Liver (tissue), 9 donors: ENCODE results near the gene SGK1. TPM values are rescaled to one million over a fixed set of nuclear protein-coding genes. Genes with fewer than 3 reads are reported as not detected.

ENCODE experiments used
- DNase-seq: peaks from one replicate; pipeline ENCODE4 v3.0.0-alpha.2; 2017; ENCODE audit warnings: low spot score
- H3K27ac ChIP-seq, 2 donors: one replicate each; pipeline ENCODE4 v1.7.0; 2013; ENCODE audit warnings: inconsistent platforms in 2 of 2, low read length in 2 of 2, control low read depth in 1 of 2, low read depth in 1 of 2, mild to moderate bottlenecking in 1 of 2
- H3K27me3 ChIP-seq, 4 donors: one replicate each; pipeline versions ENCODE4 v1.6.1 to v1.7.0; 2013; ENCODE audit warnings: low read length in 3 of 4, inconsistent platforms in 1 of 4, mild to moderate bottlenecking in 1 of 4, moderate library complexity in 1 of 4; ENCODE audit not compliant: control insufficient read depth in 4 of 4, insufficient read depth in 4 of 4
- H3K36me3 ChIP-seq, 4 donors: one replicate each; pipeline versions ENCODE4 v1.6.1 to v1.7.0; 2013; ENCODE audit warnings: low read length in 3 of 4, mild to moderate bottlenecking in 3 of 4, low read depth in 1 of 4, moderate library complexity in 1 of 4; ENCODE audit not compliant: control insufficient read depth in 4 of 4, insufficient read depth in 3 of 4
- H3K4me1 ChIP-seq, 4 donors: one replicate each; pipeline versions ENCODE4 v1.6.1 to v1.7.0; 2013; ENCODE audit warnings: low read length in 3 of 4, mild to moderate bottlenecking in 3 of 4, moderate library complexity in 1 of 4; ENCODE audit not compliant: control insufficient read depth in 4 of 4, insufficient read depth in 4 of 4
- H3K4me3 ChIP-seq, 3 donors: one replicate each; pipeline versions ENCODE4 v1.6.1 to v1.7.0; 2013; ENCODE audit warnings: low read length in 3 of 3, control low read depth in 1 of 3, low read depth in 1 of 3, mild to moderate bottlenecking in 1 of 3
- H3K9ac ChIP-seq, 2 donors: one replicate each; pipeline ENCODE4 v1.7.0; 2013; ENCODE audit warnings: low read length in 2 of 2, mild to moderate bottlenecking in 2 of 2, moderate library complexity in 2 of 2, control low read depth in 1 of 2, low read depth in 1 of 2
- H3K9me3 ChIP-seq, 4 donors: one replicate each; pipeline versions ENCODE4 v1.6.1 to v1.7.0; 2013; ENCODE audit warnings: low read length in 3 of 4; ENCODE audit not compliant: control insufficient read depth in 4 of 4
- EGR1 ChIP-seq, 2 donors: IDR thresholded peaks; 2 replicates each; pipeline ENCODE4 v1.6.1; 2016 to 2018; ENCODE audit warnings: antibody characterized with exemption in 2 of 2, low read depth in 2 of 2
- FOXA1 ChIP-seq: IDR thresholded peaks from 2 replicates; pipeline ENCODE4 v1.6.1; 2016; ENCODE audit warnings: antibody characterized with exemption
- FOXA2 ChIP-seq: IDR thresholded peaks from 2 replicates; pipeline ENCODE4 v1.6.1; 2016; ENCODE audit warnings: antibody characterized with exemption
- GABPA ChIP-seq, 2 donors: IDR thresholded peaks in 1 of 2; conservative IDR thresholded peaks in 1 of 2; 2 replicates each; pipeline ENCODE4 v1.6.1; 2016; ENCODE audit warnings: antibody characterized with exemption in 2 of 2, mild to moderate bottlenecking in 1 of 2, moderate library complexity in 1 of 2
- JUND ChIP-seq, 2 donors: IDR thresholded peaks; 2 replicates each; pipeline ENCODE4 v1.6.1; 2016; ENCODE audit warnings: antibody characterized with exemption in 2 of 2
- NR2F2 ChIP-seq: IDR thresholded peaks from 2 replicates; pipeline ENCODE4 v1.6.1; 2016; ENCODE audit warnings: antibody characterized with exemption
- RAD21 ChIP-seq, 2 donors: IDR thresholded peaks; 2 replicates each; pipeline ENCODE4 v1.6.1; 2016; ENCODE audit warnings: antibody characterized with exemption in 2 of 2, mild to moderate bottlenecking in 2 of 2
- REST ChIP-seq: IDR thresholded peaks from 2 replicates; pipeline ENCODE4 v1.6.1; 2016; ENCODE audit warnings: antibody characterized with exemption, mild to moderate bottlenecking
- RXRA ChIP-seq, 2 donors: IDR thresholded peaks; 2 replicates each; pipeline ENCODE4 v1.6.1; 2017 to 2018; ENCODE audit warnings: antibody characterized with exemption in 2 of 2, mild to moderate bottlenecking in 1 of 2
- SP1 ChIP-seq: IDR thresholded peaks from 2 replicates; pipeline ENCODE4 v1.6.1; 2018; ENCODE audit warnings: antibody characterized with exemption, mild to moderate bottlenecking
- WGBS: extraction: QIAGEN DNeasy Blood & Tissue Kit; methylation state at CpG from one replicate; pipeline ENCODE4 v1.1.7; 2013; 5-methylcytosine and 5-hydroxymethylcytosine counted together
- polyA plus RNA-seq, 2 donors: library from polyadenylated mRNA; stranded (reverse) in 1 of 2; unstranded in 1 of 2; fragments of 200-250 nt in 1 of 2; fragments of >200 nt in 1 of 2; fragmentation: Nextera tagmentation in 1 of 2; extraction: Ambion mirVana in 1 of 2; gene quantifications; one replicate each; pipeline versions ENCODE4 v1.2.1 to v1.2.3, GENCODE V29; 2013 to 2015
- total RNA-seq, 2 donors: library from RNA; depleted of rRNA; stranded (reverse); fragments of >200 nt; gene quantifications; one replicate each; pipeline ENCODE4 v1.2.3, GENCODE V29; 2014
- TF ChIP-seq, protein P1 (sequence below): IDR thresholded peaks from 2 replicates; pipeline ENCODE4 v1.6.1; 2016; ENCODE audit warnings: antibody characterized with exemption
- donor health status: healthy.
- donor health status: healthy.
- donor health status: healthy.
- donor health status: healthy.
- donor health status: healthy.

SGK1 gene
- total and polyA plus RNA-seq, 4 donors, result 28.0 to 113 (median 35.4) TPM

DNA sequence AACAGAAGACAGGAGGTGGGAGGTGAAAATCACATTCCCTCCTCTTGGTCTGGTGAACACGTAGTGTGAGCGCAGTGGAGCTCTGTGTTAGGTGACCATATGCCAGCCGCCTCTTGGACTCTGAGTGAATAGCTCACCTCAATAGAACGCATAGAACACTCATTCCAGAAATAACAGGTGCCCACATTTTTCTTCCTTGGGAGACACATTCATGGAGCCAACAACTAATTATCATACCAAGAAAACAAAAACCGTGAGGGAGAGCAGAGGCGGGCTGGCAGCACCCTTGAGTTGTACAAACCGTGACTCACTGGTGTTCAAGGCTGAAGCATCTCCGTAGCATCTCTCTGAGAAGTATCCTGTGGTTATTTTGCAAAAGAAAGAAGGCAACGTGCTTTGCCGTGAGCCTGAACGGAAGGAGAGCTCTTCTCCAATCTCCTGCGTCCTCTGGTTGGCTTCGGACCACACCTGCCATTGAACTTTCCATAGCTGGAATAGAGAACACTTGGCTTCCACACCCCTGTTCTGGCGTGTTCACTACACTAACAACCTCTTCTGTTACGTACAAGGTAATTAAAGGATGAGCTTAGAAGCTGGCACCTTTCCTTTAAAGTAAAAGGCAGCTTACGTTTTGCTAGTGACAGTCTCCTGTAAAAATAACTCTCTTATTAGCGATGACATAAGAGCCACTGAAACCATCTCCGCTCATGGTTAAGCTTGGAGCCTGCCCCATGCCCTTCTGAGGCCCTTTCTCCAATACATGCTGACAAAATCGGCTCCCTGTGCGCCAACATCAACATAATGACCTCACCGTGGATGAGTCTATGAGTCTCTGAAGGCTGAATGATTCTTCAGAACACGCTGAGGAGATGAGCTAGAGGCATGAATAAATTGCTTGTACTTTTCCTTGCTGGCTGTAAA, 30.2 kb upstream of the SGK1 start:
- Histone ChIP-seq H3K27ac (no peak overlapping the region), H3K4me1 (no peaks in the 10 kb centered on the region), H3K4me3 (no peak overlapping the region), H3K36me3 (no peaks in the 10 kb centered on the region), H3K27me3 (no peaks in the 10 kb centered on the region), H3K9me3 (no peaks in the 10 kb centered on the region), H3K9ac (no peak overlapping the region)
- no peak for TF ChIP-seq RXRA (IDR thresholded peaks at IDR 0.05)
- TF ChIP-seq, protein P1, sequence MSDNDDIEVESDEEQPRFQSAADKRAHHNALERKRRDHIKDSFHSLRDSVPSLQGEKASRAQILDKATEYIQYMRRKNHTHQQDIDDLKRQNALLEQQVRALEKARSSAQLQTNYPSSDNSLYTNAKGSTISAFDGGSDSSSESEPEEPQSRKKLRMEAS, result no peak
- no peak for TF ChIP-seq FOXA2
- no peak for TF ChIP-seq EGR1 (IDR thresholded peaks at IDR 0.05; ENCODE audit: low read depth in 2 of 2)
- TF ChIP-seq JUND (IDR thresholded peaks at IDR 0.05), result no peak
- TF ChIP-seq SP1, result no peak
- no peak for TF ChIP-seq REST
- no peak for TF ChIP-seq GABPA (IDR thresholded peaks at IDR 0.05 in 1 of 2, conservative IDR thresholded peaks at IDR 0.05 in 1 of 2)
- no peak for TF ChIP-seq RAD21 (IDR thresholded peaks at IDR 0.05)
- TF ChIP-seq NR2F2, result no peak
- TF ChIP-seq FOXA1, result no peak
- 93% methylated on average over 22 of the region's 22 CpGs for WGBS
- DNase-seq, result no peak

DNA sequence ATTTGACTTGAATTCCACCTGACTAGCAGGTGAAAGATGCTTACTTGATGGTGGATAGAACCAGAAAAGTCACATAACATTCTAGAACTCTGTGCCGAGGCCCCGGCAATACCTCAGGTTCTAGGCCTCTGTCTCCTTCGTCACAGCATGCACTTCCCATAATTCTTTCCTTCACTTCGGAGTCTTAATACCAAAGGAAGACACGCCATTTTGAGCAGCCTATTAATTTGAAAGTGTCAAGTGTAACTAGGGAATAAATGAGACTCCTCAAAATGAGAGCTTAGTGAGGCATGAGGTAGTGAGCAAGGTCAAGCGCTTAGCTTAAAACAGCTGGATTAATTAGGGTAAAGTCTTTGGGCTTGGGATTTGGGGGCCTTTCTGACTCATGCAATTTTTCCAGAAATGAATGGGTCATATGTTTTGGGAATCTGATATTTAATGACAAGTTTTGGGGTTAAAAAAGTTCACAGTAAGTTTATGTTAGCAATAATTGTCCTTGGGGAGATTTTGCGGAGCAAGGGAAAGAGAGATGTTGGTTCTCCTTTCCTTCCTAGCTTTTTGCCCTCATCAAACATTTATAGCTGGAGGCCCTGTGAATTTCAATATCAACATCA, 29.1 kb upstream of the SGK1 start:
- no peak overlapping the region for H3K4me3 ChIP-seq
- TF ChIP-seq FOXA2 (no peak), REST (no peak), SP1 (no peak), RAD21 (IDR thresholded peaks at IDR 0.05) (no peak)
- TF ChIP-seq, protein P1, result no peak
- 94% methylated on average over 7 of the region's 7 CpGs for WGBS
- H3K4me1 ChIP-seq, result no peaks in the 10 kb centered on the region
- no peaks in the 10 kb centered on the region for H3K27me3 ChIP-seq
- H3K36me3 ChIP-seq, result no peaks in the 10 kb centered on the region
- H3K9ac ChIP-seq, result no peak overlapping the region
- H3K27ac ChIP-seq, result no peak overlapping the region
- no peaks in the 10 kb centered on the region for H3K9me3 ChIP-seq
- DNase-seq, result no peak
